K562 (cell line): ENCODE measurements around the gene TRIM34. TPM values are rescaled to one million over a fixed set of nuclear protein-coding genes. Genes with fewer than 3 reads are reported as not detected.

Source experiments
- ATAC-seq: fragments of 200-7000 bp; cut with Tn5 transposase; 3 replicates; pipeline ENCODE4 v1.9.1; 2020; ENCODE audit warnings: moderate library complexity
- BruUV-seq: library from RNA; stranded (reverse); fragments of 400-500 nt; replicated peaks from 2 replicates; lab custom pipeline; 2021; lab: Mats Ljungman, UMichigan
- CTCF ChIA-PET: fragments of 300-600 bp; formaldehyde crosslinking; extraction: SDS; loops from one replicate; lab custom pipeline; 2021; ENCODE audit warnings: low intra/inter-chr PET ratio; lab: Yijun Ruan, JAX
- POLR2A ChIA-PET: fragments of 300-600, 350-650 bp; sonication (Branson Sonifier 250); formaldehyde crosslinking; extraction: SDS; loops from one replicate; lab custom pipeline; 2021; ENCODE audit warnings: antibody characterized with exemption, inconsistent platforms; lab: Yijun Ruan, JAX
- DNase-seq, 4 experiments: peaks; one replicate each; pipeline versions ENCODE4 v3.0.0 to v3.0.0-alpha.2; 2011 to 2018; ENCODE audit warnings: low spot score in 3 of 4, mixed read lengths in 3 of 4; ENCODE audit errors: extremely low read depth in 1 of 4
- FAIRE-seq: peaks from 2 replicates; lab custom pipeline; 2011; peaks lifted over from hg19 to GRCh38; lab: Jason Lieb, UNC
- H2AFZ ChIP-seq: 2 replicates; pipeline ENCODE4 v1.6.0; 2011; ENCODE audit warnings: low read depth, low read length, control low read depth, inconsistent platforms
- H3K27ac ChIP-seq: fragments of 200-600 bp; 3 replicates; pipeline ENCODE4 v1.8.0; 2011; ENCODE audit warnings: low read depth, mild to moderate bottlenecking, control low read depth, inconsistent platforms, low read length, moderate library complexity, mixed read lengths; ENCODE audit errors: extremely low read depth
- H3K27me3 ChIP-seq, 2 experiments: fragments of 300-600 bp in 1 of 2; 2 replicates in 1 of 2; 3 replicates in 1 of 2; pipeline versions ENCODE4 v1.6.0 to v1.8.0; 2011; ENCODE audit warnings: inconsistent platforms in 2 of 2, low read length in 2 of 2, mild to moderate bottlenecking in 1 of 2, mixed read lengths in 1 of 2, moderate library complexity in 1 of 2; ENCODE audit not compliant: control insufficient read depth in 2 of 2, insufficient read depth in 2 of 2
- H3K36me3 ChIP-seq: fragments of 300-600 bp; 3 replicates; pipeline ENCODE4 v1.8.0; 2011; ENCODE audit warnings: mild to moderate bottlenecking, low read length, inconsistent platforms; ENCODE audit not compliant: control insufficient read depth, insufficient read depth
- H3K4me1 ChIP-seq, 2 experiments: fragments of 200-600 bp in 1 of 2; replicated peaks in 1 of 2; 2 replicates in 1 of 2; 3 replicates in 1 of 2; pipeline versions ENCODE4 v1.5.1 to v1.8.0; 2011; ENCODE audit warnings: inconsistent platforms in 2 of 2, low read length in 2 of 2, mild to moderate bottlenecking in 1 of 2, mixed read lengths in 1 of 2, moderate library complexity in 1 of 2; ENCODE audit not compliant: control insufficient read depth in 2 of 2, insufficient read depth in 2 of 2
- H3K4me2 ChIP-seq: 2 replicates; pipeline ENCODE4 v1.6.1; 2011; ENCODE audit warnings: low read length, control low read depth, inconsistent platforms, mixed read lengths; ENCODE audit not compliant: insufficient read depth
- H3K4me3 ChIP-seq: fragments of 200-600 bp; sonication (generic), shearing (Covaris generic); 2 replicates; pipeline ENCODE4 v1.5.1; 2016; ENCODE audit warnings: control low read depth, inconsistent platforms
- H3K79me2 ChIP-seq: fragments of 200-600 bp; 3 replicates; pipeline ENCODE4 v1.8.0; 2011; ENCODE audit warnings: low read length, inconsistent platforms; ENCODE audit not compliant: control insufficient read depth, insufficient read depth
- H3K9ac ChIP-seq, 2 experiments: 2 replicates each; pipeline versions ENCODE4 v1.6.0 to v1.6.1; 2011; ENCODE audit warnings: low read depth in 2 of 2, low read length in 2 of 2, control low read depth in 1 of 2, inconsistent platforms in 1 of 2, mild to moderate bottlenecking in 1 of 2, mixed read lengths in 1 of 2; ENCODE audit not compliant: insufficient read depth in 1 of 2
- H3K9me1 ChIP-seq: one replicate; pipeline ENCODE4 v1.6.0; 2011; ENCODE audit warnings: inconsistent platforms, mild to moderate bottlenecking, low read length, moderate library complexity; ENCODE audit not compliant: control insufficient read depth, insufficient read depth
- H3K9me3 ChIP-seq: replicated peaks from 2 replicates; pipeline ENCODE4 v1.5.1; 2011; ENCODE audit warnings: low read depth, low read length, inconsistent platforms; ENCODE audit not compliant: control insufficient read depth, insufficient read depth
- H4K20me1 ChIP-seq: replicated peaks from 2 replicates; pipeline ENCODE4 v1.6.1; 2011; ENCODE audit warnings: low read length, inconsistent platforms, mixed read lengths; ENCODE audit not compliant: control insufficient read depth, insufficient read depth
- CEBPG ChIP-seq, 3 experiments: fragments of 200-800 bp in 1 of 3; sonication (Bioruptor generic) in 1 of 3; sonication (generic) in 1 of 3; formaldehyde crosslinking in 1 of 3; IDR thresholded peaks in 2 of 3; conservative IDR thresholded peaks in 1 of 3; 2 replicates each; pipeline versions ENCODE4 v1.6.1 to v1.8.0; 2016 to 2022; ENCODE audit warnings: missing compliant biosample characterization in 2 of 3, missing genetic modification characterization in 2 of 3, mild to moderate bottlenecking in 1 of 3, missing genetic modification reagents in 1 of 3
- CHCHD3 ChIP-seq: fragments of 250-450 bp; sonication (Bioruptor Pico); IDR thresholded peaks from 2 replicates; pipeline ENCODE4 v2.1.2; 2022; ENCODE audit warnings: mild to moderate bottlenecking
- GATA2 ChIP-seq: sonication (generic); formaldehyde crosslinking; IDR thresholded peaks from 2 replicates; pipeline ENCODE4 v1.4.0; 2020; ENCODE audit warnings: mild to moderate bottlenecking, missing genetic modification reagents
- NBN ChIP-seq: fragments of 450-650 bp; IDR thresholded peaks from 2 replicates; pipeline ENCODE4 v1.6.1; 2016; ENCODE audit warnings: low read depth, mild to moderate bottlenecking
- POLR2AphosphoS5 ChIP-seq: IDR thresholded peaks from 2 replicates; pipeline ENCODE4 v1.6.1; 2011; ENCODE audit warnings: mild to moderate bottlenecking, low read depth, low read length, moderate library complexity; ENCODE audit not compliant: control insufficient read depth, insufficient read depth
- SETDB1 ChIP-seq: IDR thresholded peaks from one replicate; pipeline ENCODE4 v1.6.1; 2012; ENCODE audit warnings: low read length, control low read depth, inconsistent platforms
- SIN3B ChIP-seq: fragments of 450-650 bp; IDR thresholded peaks from 2 replicates; pipeline ENCODE4 v1.6.1; 2017; ENCODE audit warnings: low read depth, mild to moderate bottlenecking, moderate library complexity
- STAG1 ChIP-seq: sonication (generic); formaldehyde crosslinking; IDR thresholded peaks from 2 replicates; pipeline ENCODE4 v1.5.0; 2020; ENCODE audit warnings: missing genetic modification reagents, borderline replicate concordance
- TAL1 ChIP-seq: fragments of 450-650 bp; IDR thresholded peaks from 2 replicates; pipeline ENCODE4 v1.6.1; 2016; ENCODE audit warnings: mild to moderate bottlenecking
- TRIM24 ChIP-seq, 2 experiments: fragments of 450-650 bp; IDR thresholded peaks; 2 replicates each; pipeline ENCODE4 v1.6.1; 2016
- XRCC5 ChIP-seq: fragments of 200-400 bp; formaldehyde crosslinking; IDR thresholded peaks from 2 replicates; pipeline ENCODE4 v1.6.1; 2017; ENCODE audit warnings: low read depth, mild to moderate bottlenecking, low read length
- YBX1 ChIP-seq: fragments of 450-650 bp; IDR thresholded peaks from 2 replicates; pipeline ENCODE4 v1.7.1; 2016; ENCODE audit warnings: mild to moderate bottlenecking
- ZFP1 ChIP-seq: fragments of 450-650 bp; formaldehyde crosslinking; IDR thresholded peaks from 2 replicates; pipeline ENCODE4 v1.4.0; 2020; ENCODE audit warnings: mild to moderate bottlenecking, mixed read lengths
- ZNF121 ChIP-seq: sonication (generic); formaldehyde crosslinking; conservative IDR thresholded peaks from 2 replicates; pipeline ENCODE4 v1.8.0; 2022; ENCODE audit warnings: missing genetic modification reagents
- ZNF239 ChIP-seq: fragments of 250-450 bp; sonication (Bioruptor Pico); IDR thresholded peaks from 2 replicates; pipeline ENCODE4 v1.4.0; 2020; ENCODE audit warnings: mild to moderate bottlenecking
- ZNF408 ChIP-seq: fragments of 250-450 bp; sonication (Bioruptor Pico); IDR thresholded peaks from 2 replicates; pipeline ENCODE4 v1.4.0; 2020; ENCODE audit warnings: low read depth, mild to moderate bottlenecking, moderate library complexity
- ZSCAN32 ChIP-seq: fragments of 450-650 bp; formaldehyde crosslinking; IDR thresholded peaks from 2 replicates; pipeline ENCODE4 v1.4.0; 2020; ENCODE audit warnings: mild to moderate bottlenecking, moderate library complexity
- WGBS: fragments of 100-300 bp; shearing (Covaris generic); methylation state at CpG from one replicate; pipeline ENCODE4 v1.1.6; 2016; ENCODE audit warnings: low coverage, mixed read lengths; ENCODE audit not compliant: insufficient coverage; ENCODE audit errors: missing lambda C conversion rate; 5-methylcytosine and 5-hydroxymethylcytosine counted together
- in situ Hi-C: fragments of 300-500 bp; cut with MboI; formaldehyde crosslinking; loops from 4 replicates; pipeline ENCODE4 v1.15.0; 2018; ENCODE audit warnings: inconsistent platforms, mixed read lengths
- intact Hi-C: fragments of 100-400 bp; cut with micrococcal nuclease; formaldehyde crosslinking; loops from 2 replicates; pipeline ENCODE4 v1.14.2; 2022
- polyA plus RNA-seq, 8 experiments: library from polyadenylated mRNA; depleted of rRNA in 4 of 8; stranded (reverse) in 5 of 8; unstranded in 3 of 8; fragments of >200 nt; fragmentation: Nextera tagmentation in 2 of 8; fragmentation: Illumina TruSeq in 1 of 8; extraction: Ambion mirVana in 2 of 8; extraction: Trizol in 1 of 8; gene quantifications; 2 replicates each; pipeline versions ENCODE4 v1.2.1 to v1.2.3, GENCODE V29; 2011 to 2014; ENCODE audit warnings: inconsistent platforms in 1 of 8, missing spikeins in 1 of 8
- total RNA-seq, 7 experiments: library from RNA; depleted of rRNA in 6 of 7; stranded (reverse); fragments of >200 nt in 6 of 7; fragmentation: Illumina TruSeq in 2 of 7; extraction: Trizol in 2 of 7; gene quantifications; 2 replicates each; pipeline versions ENCODE4 v1.2.1 to v1.2.3, GENCODE V29; 2011 to 2021; ENCODE audit warnings: low replicate concordance in 1 of 7
- TF ChIP-seq, protein P1 (sequence below): sonication (generic); formaldehyde crosslinking; IDR thresholded peaks from 2 replicates; pipeline ENCODE4 v1.8.0; 2022; ENCODE audit warnings: mild to moderate bottlenecking, low read depth, missing genetic modification reagents

Gene TRIM34
- total and polyA plus RNA-seq, 9 of the 15 experiments (the other 6 are each of a cell fraction or from before 2014, with no cell fraction given): 0.31 to 2.9 (median 1.3) TPM

- in situ Hi-C loops: no loop called here
- Histone ChIP-seq H2AFZ (no peak overlapping the region), H3K27me3 (no peaks in the 10 kb centered on the region), H3K79me2 (no peaks in the 10 kb centered on the region), H3K4me3 (no peak overlapping the region), H3K9me1 (no peaks in the 10 kb centered on the region), H3K27ac (no peak overlapping the region), H3K36me3 (peaks cover 18% of the 10 kb centered on the region; the same call in 1 of the 3 replicates)
- no TSS peak for BruUV-seq
- CTCF ChIA-PET: no interaction called here
- no peak for DNase-seq
- POLR2A ChIA-PET: no interaction called here
- no peak for TF ChIP-seq SETDB1
- TF ChIP-seq TAL1: no peak
- no peak for TF ChIP-seq ZSCAN32 (CRISPR knock-in tag)
- TF ChIP-seq NBN: no peak
- TF ChIP-seq ZNF121 (CRISPR knock-in tag): no peak
- no peak for TF ChIP-seq STAG1 (CRISPR knock-in tag)
- TF ChIP-seq TRIM24 (IDR thresholded peaks at IDR 0.05): no peak
- TF ChIP-seq, protein P1, sequence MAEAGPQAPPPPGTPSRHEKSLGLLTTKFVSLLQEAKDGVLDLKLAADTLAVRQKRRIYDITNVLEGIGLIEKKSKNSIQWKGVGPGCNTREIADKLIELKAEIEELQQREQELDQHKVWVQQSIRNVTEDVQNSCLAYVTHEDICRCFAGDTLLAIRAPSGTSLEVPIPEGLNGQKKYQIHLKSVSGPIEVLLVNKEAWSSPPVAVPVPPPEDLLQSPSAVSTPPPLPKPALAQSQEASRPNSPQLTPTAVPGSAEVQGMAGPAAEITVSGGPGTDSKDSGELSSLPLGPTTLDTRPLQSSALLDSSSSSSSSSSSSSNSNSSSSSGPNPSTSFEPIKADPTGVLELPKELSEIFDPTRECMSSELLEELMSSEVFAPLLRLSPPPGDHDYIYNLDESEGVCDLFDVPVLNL (CRISPR knock-in tag): no peak
- no peak for TF ChIP-seq SIN3B
- no peak for TF ChIP-seq YBX1
- no peak for TF ChIP-seq XRCC5
- no peak for TF ChIP-seq ZFP1 (CRISPR knock-in tag)
- TF ChIP-seq ZNF239 (CRISPR knock-in tag): no peak
- no peak for TF ChIP-seq ZNF408 (CRISPR knock-in tag)
- no peak for TF ChIP-seq POLR2AphosphoS5
- TF ChIP-seq CHCHD3 (CRISPR knock-in tag): no peak
- no peak for TF ChIP-seq GATA2
- no peak for TF ChIP-seq CEBPG (CRISPR knock-in tag; IDR thresholded peaks at IDR 0.05)
- no peak for TF ChIP-seq CEBPG (tag; conservative IDR thresholded peaks at IDR 0.05 in 1 of 2, IDR thresholded peaks at IDR 0.05 in 1 of 2)
- TF ChIP-seq, all 486 proteins: peak for 0
- FAIRE-seq (no peak), ATAC-seq (peak; percentile 35; the same call in 1 of the 3 replicates)
- WGBS: 71% methylated on average over 4 of the region's 4 CpGs
- H3K4me2 ChIP-seq: no peak overlapping the region
- no peaks in the 10 kb centered on the region for H3K9me3 ChIP-seq
- H3K9ac ChIP-seq: no peak overlapping the region
- no peaks in the 10 kb centered on the region for H3K4me1 ChIP-seq
- intact Hi-C loops: no loop called here
- no peaks in the 10 kb centered on the region for H4K20me1 ChIP-seq
Observed at GRCh38 chr11:5674391-5674790, 49.6 kb downstream of the TRIM34 start.
